ENCODE measurements around the gene SUPT3H. TPM values are rescaled to one million over a fixed set of nuclear protein-coding genes. Genes with fewer than 3 reads are reported as not detected.

SUPT3H gene
- total and polyA plus RNA-seq, 2 donors (not counting 1 experiment from before 2014, with no cell fraction given) = 5.5 to 12.4 TPM

- peaks cover 0 to 16% (median 1%) of the 10 kb centered on the region in 3 donors for H3K9me3 ChIP-seq (ENCODE audit: control extremely low read depth in 1 of 3, control insufficient read depth in 2 of 3, insufficient read depth in 1 of 3, low read length in 2 of 3)
- intact Hi-C loops (cut with micrococcal nuclease) = no loop called here
- no peaks in the 10 kb centered on the region for H3K27me3 Mint-ChIP-seq
- POLR2A ChIA-PET = no interaction called here
- no peaks in the 10 kb centered on the region for H3K79me2 ChIP-seq (ENCODE audit: control insufficient read depth, insufficient read depth, low read length)
- H3K9me3 Mint-ChIP-seq (ENCODE audit: insufficient read depth) = peaks cover 12% of the 10 kb centered on the region
- WGBS (ENCODE audit: insufficient coverage) = no CpG with 5 or more reads among the region's 1 CpG
- no peak overlapping the region for H3K4me3 ChIP-seq (ENCODE audit: control extremely low read depth in 1 of 5, extremely low read depth in 1 of 5, insufficient read depth in 1 of 5, low read depth in 2 of 5, low read length in 4 of 5)
- no peak overlapping the region for H2AFZ ChIP-seq (ENCODE audit: insufficient read depth, low read depth, low read length, poor library complexity, severe bottlenecking)
- no peak overlapping the region for H3K27ac ChIP-seq (ENCODE audit: low read length in 2 of 2)
- no peak overlapping the region for H3K4me3 Mint-ChIP-seq
- no peaks in the 10 kb centered on the region for H3K27me3 ChIP-seq (replicated peaks in 1 of 4; ENCODE audit: control extremely low read depth in 1 of 4, control insufficient read depth in 3 of 4, insufficient read depth in 4 of 4, low read length in 3 of 4)
- no peak overlapping the region for H3K27ac Mint-ChIP-seq
- H4K20me1 ChIP-seq (ENCODE audit: control insufficient read depth, insufficient read depth, low read length, poor library complexity, severe bottlenecking) = no peaks in the 10 kb centered on the region
- no peaks in the 10 kb centered on the region for H3K36me3 ChIP-seq (replicated peaks in 1 of 2; ENCODE audit: control extremely low read depth in 1 of 2, control insufficient read depth in 1 of 2, extremely low read depth in 1 of 2, insufficient read depth in 2 of 2, low read length in 1 of 2)
- TF ChIP-seq EZH2 (IDR thresholded peaks at IDR 0.05; ENCODE audit: borderline replicate concordance, insufficient read depth, low read depth, low read length, poor library complexity, severe bottlenecking) (no peak), CTCF (IDR thresholded peaks at IDR 0.05) (no peak)
- ATAC-seq (ENCODE audit: low read depth) = no peak
- no peak for DNase-seq
- no peak overlapping the region for H3K9ac ChIP-seq (ENCODE audit: low read length)
- CTCF ChIA-PET = no interaction called here
- H3K4me1 ChIP-seq (ENCODE audit: control insufficient read depth in 2 of 2, insufficient read depth in 2 of 2, low read length in 2 of 2) = no peaks in the 10 kb centered on the region
- H3K4me2 ChIP-seq (replicated peaks; ENCODE audit: low read depth, low read length, poor library complexity, severe bottlenecking) = no peak overlapping the region
- no peaks in the 10 kb centered on the region for H3K4me1 Mint-ChIP-seq
Observed at GRCh38 chr6:45132658-45133294, 245.0 kb downstream of the SUPT3H start.

- H3K27ac Mint-ChIP-seq = no peak overlapping the region
- no peaks in the 10 kb centered on the region for H3K4me1 Mint-ChIP-seq
- POLR2A ChIA-PET = no interaction called here
- DNase-seq (no peak), ATAC-seq (ENCODE audit: low read depth) (no peak)
- Histone ChIP-seq H4K20me1 (ENCODE audit: control insufficient read depth, insufficient read depth, low read length, poor library complexity, severe bottlenecking) (no peaks in the 10 kb centered on the region), H3K9ac (ENCODE audit: low read length) (no peak overlapping the region), H3K27me3 (replicated peaks in 1 of 4; ENCODE audit: control extremely low read depth in 1 of 4, control insufficient read depth in 3 of 4, insufficient read depth in 4 of 4, low read length in 3 of 4) (no peaks in the 10 kb centered on the region), H3K4me3 (ENCODE audit: control extremely low read depth in 1 of 5, extremely low read depth in 1 of 5, insufficient read depth in 1 of 5, low read depth in 2 of 5, low read length in 4 of 5) (no peak overlapping the region), H2AFZ (ENCODE audit: insufficient read depth, low read depth, low read length, poor library complexity, severe bottlenecking) (no peak overlapping the region), H3K27ac (ENCODE audit: low read length in 2 of 2) (no peak overlapping the region), H3K79me2 (ENCODE audit: control insufficient read depth, insufficient read depth, low read length) (no peaks in the 10 kb centered on the region), H3K36me3 (replicated peaks in 1 of 2; ENCODE audit: control extremely low read depth in 1 of 2, control insufficient read depth in 1 of 2, extremely low read depth in 1 of 2, insufficient read depth in 2 of 2, low read length in 1 of 2) (no peaks in the 10 kb centered on the region), H3K4me1 (ENCODE audit: control insufficient read depth in 2 of 2, insufficient read depth in 2 of 2, low read length in 2 of 2) (no peaks in the 10 kb centered on the region), H3K9me3 (ENCODE audit: control extremely low read depth in 1 of 3, control insufficient read depth in 2 of 3, insufficient read depth in 1 of 3, low read length in 2 of 3) (peaks cover 0 to 14% (median 1%) of the 10 kb centered on the region in 3 donors), H3K4me2 (replicated peaks; ENCODE audit: low read depth, low read length, poor library complexity, severe bottlenecking) (no peak overlapping the region)
- WGBS (ENCODE audit: insufficient coverage) = 100% methylated on average over 1 of the region's 1 CpG
- CTCF ChIA-PET = no interaction called here
- intact Hi-C loops (cut with micrococcal nuclease) = no loop called here
- H3K27me3 Mint-ChIP-seq = no peaks in the 10 kb centered on the region
- no peak overlapping the region for H3K4me3 Mint-ChIP-seq
- H3K9me3 Mint-ChIP-seq (ENCODE audit: insufficient read depth) = peaks cover 9% of the 10 kb centered on the region
- TF ChIP-seq EZH2 (IDR thresholded peaks at IDR 0.05; ENCODE audit: borderline replicate concordance, insufficient read depth, low read depth, low read length, poor library complexity, severe bottlenecking) (no peak), CTCF (IDR thresholded peaks at IDR 0.05) (no peak)
Observed at GRCh38 chr6:45132059-45132458, 245.7 kb downstream of the SUPT3H start.

Measured in B cell (primary cell).